Epithelial cell of esophagus (primary cell): Measurements from ENCODE around the gene SMAD3.
"Not testable (repeated sequence)": the region's sequence is repeated elsewhere in the genome, so short reads cannot be mapped to it uniquely, and the experiment has no call there.

Source experiments
- DNase-seq: peaks from one replicate; pipeline ENCODE4 v3.0.0; 2010; ENCODE audit warnings: low read depth
- H3K4me3 ChIP-seq: 2 replicates; pipeline ENCODE4 v1.5.1; 2011; ENCODE audit warnings: mild to moderate bottlenecking, low read length, control low read depth
- CTCF ChIP-seq: IDR thresholded peaks from 2 replicates; pipeline ENCODE4 v1.5.1; 2011; ENCODE audit warnings: low read depth, mild to moderate bottlenecking, low read length, control low read depth, inconsistent platforms; ENCODE audit not compliant: insufficient read depth; ENCODE audit errors: missing control alignments

The SMAD3 gene

GRCh38 chr15:67149068-67149772, 83.8 kb downstream of the SMAD3 start:
- H3K4me3 ChIP-seq, result no peak overlapping the region
- no peak for DNase-seq
- TF ChIP-seq CTCF, result no peak

GRCh38 chr15:67149773-67150022, 84.3 kb downstream of the SMAD3 start:
- no peak for DNase-seq
- TF ChIP-seq CTCF, result no peak
- H3K4me3 ChIP-seq, result no peak overlapping the region

- TF ChIP-seq CTCF, result no peak
- H3K4me3 ChIP-seq, result no peak overlapping the region
- peak; percentile 97 for DNase-seq
These were observed 84.8 kb downstream of the SMAD3 start for GRCh38 chr15:67150023-67150860.

- H3K4me3 ChIP-seq, result no peak overlapping the region
- no peak for DNase-seq
- no peak for TF ChIP-seq CTCF
These were observed 87.0 kb downstream of the SMAD3 start for GRCh38 chr15:67152429-67152828.

- not testable (repeated sequence) for DNase-seq, H3K4me3 ChIP-seq
These were observed 87.6 kb downstream of the SMAD3 start for GRCh38 chr15:67153044-67153443.

- DNase-seq, result no peak
- H3K4me3 ChIP-seq, result no peak overlapping the region
- no peak for TF ChIP-seq CTCF
These were observed 88.8 kb downstream of the SMAD3 start for GRCh38 chr15:67154249-67154648.

- TF ChIP-seq CTCF, result no peak
These were observed 91.0 kb downstream of the SMAD3 start for GRCh38 chr15:67156426-67156825.

More at GRCh38 chr15:67156426-67156825, 91.0 kb downstream of the SMAD3 start:
- peak; percentile 85 for DNase-seq
- no peak overlapping the region for H3K4me3 ChIP-seq
